ENCODE results near the gene FLYWCH1.

GRCh38 chr16:2919511-2920255 lies 8.0 kb downstream of the FLYWCH1 start:
- TF ChIP-seq CTCF (IDR thresholded peaks at IDR 0.05) (peak; percentile 93 to 98 (median 96)), POLR2A (IDR thresholded peaks at IDR 0.05) (no peak), POLR2AphosphoS5 (IDR thresholded peaks at IDR 0.05) (peak in 3 of 4 donors; percentile 32 to 39 (median 35))
